Tongue (tissue), 2 donors: Measurements from ENCODE around the gene ZFHX3. TPM values are rescaled to one million over a fixed set of nuclear protein-coding genes. Genes with fewer than 3 reads are reported as not detected.

ENCODE experiments used
- DNase-seq: peaks from one replicate; pipeline ENCODE4 v3.0.0-alpha.2; 2015
- total RNA-seq: library from RNA; depleted of rRNA; stranded (reverse); fragments of >200 nt; gene quantifications from one replicate; pipeline ENCODE4 v1.2.3, GENCODE V29; 2014

The ZFHX3 gene
- total RNA-seq, 1 donor from 2014 or later: 12.7 TPM

- DNase-seq: no peak
Measured at GRCh38 chr16:72793017-72793416, 254.9 kb downstream of the ZFHX3 start.

GRCh38 chr16:72791786-72792185 is 256.1 kb downstream of the ZFHX3 start:
- peak; percentile 31 for DNase-seq

- no peak for DNase-seq
Measured at GRCh38 chr16:72789921-72790320, 258.0 kb downstream of the ZFHX3 start.

GRCh38 chr16:72789465-72789864 is 258.5 kb downstream of the ZFHX3 start:
- DNase-seq: no peak

GRCh38 chr16:72788269-72788809 is 259.6 kb downstream of the ZFHX3 start:
- no peak for DNase-seq

- peak; percentile 69 for DNase-seq
Measured at GRCh38 chr16:72787514-72788268, 260.2 kb downstream of the ZFHX3 start.

GRCh38 chr16:72787130-72787513 is 260.8 kb downstream of the ZFHX3 start:
- no peak for DNase-seq

GRCh38 chr16:72786606-72787005 is 261.3 kb downstream of the ZFHX3 start:
- no peak for DNase-seq

- DNase-seq: no peak
Measured at GRCh38 chr16:72785886-72786285, 262.0 kb downstream of the ZFHX3 start.

- DNase-seq: no peak
Measured at GRCh38 chr16:72785171-72785570, 262.8 kb downstream of the ZFHX3 start.

GRCh38 chr16:72783716-72784318 is 264.1 kb downstream of the ZFHX3 start:
- DNase-seq: no peak

GRCh38 chr16:72769876-72770275 is 278.1 kb downstream of the ZFHX3 start:
- no peak for DNase-seq

- DNase-seq: no peak
Measured at GRCh38 chr16:72768591-72768990, 279.3 kb downstream of the ZFHX3 start.

GRCh38 chr16:72766506-72766905 is 281.4 kb downstream of the ZFHX3 start:
- DNase-seq: no peak

- DNase-seq: peak; percentile 24
Measured at GRCh38 chr16:72764015-72764654, 283.8 kb downstream of the ZFHX3 start.

- no peak for DNase-seq
Measured at GRCh38 chr16:72760581-72760980, 287.3 kb downstream of the ZFHX3 start.

GRCh38 chr16:72753881-72754280 is 294.0 kb downstream of the ZFHX3 start:
- DNase-seq: no peak

GRCh38 chr16:72752004-72752695 is 295.8 kb downstream of the ZFHX3 start:
- DNase-seq: no peak

- DNase-seq: no peak
Measured at GRCh38 chr16:72751076-72751475, 296.9 kb downstream of the ZFHX3 start.

- DNase-seq: no peak
Measured at GRCh38 chr16:72749091-72749490, 298.8 kb downstream of the ZFHX3 start.

GRCh38 chr16:72744076-72744793 is 303.7 kb downstream of the ZFHX3 start:
- no peak for DNase-seq
